Nephron progenitor cell (in vitro differentiated cells): ENCODE data around the gene HID1.
A peak's percentile ranks its signal among the peaks of the same experiment; 100 is the strongest.

Experiments
- DNase-seq: peaks from one replicate; pipeline ENCODE4 v3.0.0; 2021
- H3K27ac Mint-ChIP-seq: 2 replicates; pipeline ENCODE4 v1.8.0; 2021; ENCODE audit warnings: mild to moderate bottlenecking, moderate library complexity, mixed read lengths
- H3K27me3 Mint-ChIP-seq: 2 replicates; pipeline ENCODE4 v1.8.0; 2021; ENCODE audit warnings: mild to moderate bottlenecking, low read depth, mixed read lengths; ENCODE audit not compliant: poor library complexity
- H3K36me3 Mint-ChIP-seq: 2 replicates; pipeline ENCODE4 v1.8.0; 2021; ENCODE audit warnings: low read depth, mixed read lengths
- H3K4me1 Mint-ChIP-seq: 2 replicates; pipeline ENCODE4 v1.8.0; 2021; ENCODE audit warnings: mixed read lengths
- H3K4me3 Mint-ChIP-seq: 2 replicates; pipeline ENCODE4 v1.8.0; 2021; ENCODE audit warnings: mild to moderate bottlenecking, moderate library complexity, mixed read lengths
- H3K9me3 Mint-ChIP-seq: 2 replicates; pipeline ENCODE4 v1.8.0; 2021; ENCODE audit warnings: mild to moderate bottlenecking, moderate library complexity, mixed read lengths
- TF ChIP-seq, protein P1 (sequence below): fragments of 200-600 bp; sonication (generic); IDR thresholded peaks from 2 replicates; pipeline ENCODE4 v1.5.0; 2021; ENCODE audit warnings: antibody characterized with exemption

HID1 gene

DNA sequence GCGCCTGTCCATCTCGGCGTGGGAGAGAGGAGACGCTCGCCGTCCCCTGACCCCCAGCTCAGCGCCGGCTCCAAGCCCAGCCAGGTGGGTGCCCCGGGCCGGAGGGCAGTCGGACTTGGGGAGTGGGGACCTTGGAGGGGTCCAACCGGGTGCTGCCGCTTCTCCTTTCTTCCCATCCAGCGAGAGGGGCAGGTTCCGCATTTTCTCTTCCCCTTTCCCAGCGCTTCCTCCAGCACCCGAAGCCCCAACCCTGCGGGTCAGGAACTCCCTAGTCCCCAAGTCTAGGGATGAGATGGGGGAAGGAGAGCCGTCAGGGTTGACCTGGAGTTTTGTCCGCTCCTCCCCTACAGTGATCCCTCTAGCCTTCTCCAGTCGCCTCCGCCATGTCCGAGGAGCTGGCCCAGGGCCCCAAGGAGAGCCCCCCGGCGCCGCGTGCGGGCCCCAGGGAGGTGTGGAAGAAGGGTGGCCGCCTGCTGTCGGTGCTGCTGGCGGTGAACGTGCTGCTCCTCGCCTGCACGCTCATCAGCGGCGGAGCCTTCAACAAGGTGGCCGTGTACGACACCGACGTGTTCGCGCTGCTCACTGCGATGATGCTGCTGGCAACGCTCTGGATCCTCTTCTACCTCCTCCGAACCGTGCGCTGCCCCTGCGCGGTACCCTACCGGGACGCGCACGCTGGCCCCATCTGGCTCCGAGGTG, 48.2 kb downstream of the HID1 start, which contains the start of gene OTOP2:
Gene OTOP2, plus strand, starts transcription at position 24 of the 699 bp plus-strand sequence. Its CDS starts 360 bp downstream, at position 384.
- H3K9me3 Mint-ChIP-seq: no peaks in the 10 kb centered on the region
- DNase-seq: peak; percentile 47
- H3K27me3 Mint-ChIP-seq: peaks cover 86% of the 10 kb centered on the region
- TF ChIP-seq, protein P1, sequence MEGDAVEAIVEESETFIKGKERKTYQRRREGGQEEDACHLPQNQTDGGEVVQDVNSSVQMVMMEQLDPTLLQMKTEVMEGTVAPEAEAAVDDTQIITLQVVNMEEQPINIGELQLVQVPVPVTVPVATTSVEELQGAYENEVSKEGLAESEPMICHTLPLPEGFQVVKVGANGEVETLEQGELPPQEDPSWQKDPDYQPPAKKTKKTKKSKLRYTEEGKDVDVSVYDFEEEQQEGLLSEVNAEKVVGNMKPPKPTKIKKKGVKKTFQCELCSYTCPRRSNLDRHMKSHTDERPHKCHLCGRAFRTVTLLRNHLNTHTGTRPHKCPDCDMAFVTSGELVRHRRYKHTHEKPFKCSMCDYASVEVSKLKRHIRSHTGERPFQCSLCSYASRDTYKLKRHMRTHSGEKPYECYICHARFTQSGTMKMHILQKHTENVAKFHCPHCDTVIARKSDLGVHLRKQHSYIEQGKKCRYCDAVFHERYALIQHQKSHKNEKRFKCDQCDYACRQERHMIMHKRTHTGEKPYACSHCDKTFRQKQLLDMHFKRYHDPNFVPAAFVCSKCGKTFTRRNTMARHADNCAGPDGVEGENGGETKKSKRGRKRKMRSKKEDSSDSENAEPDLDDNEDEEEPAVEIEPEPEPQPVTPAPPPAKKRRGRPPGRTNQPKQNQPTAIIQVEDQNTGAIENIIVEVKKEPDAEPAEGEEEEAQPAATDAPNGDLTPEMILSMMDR: no peak
- no peak within 1 kb of the TSS for H3K27ac Mint-ChIP-seq
- H3K4me1 Mint-ChIP-seq: peaks cover 31% of the 10 kb centered on the region
- peak within 1 kb of the TSS; percentile 64 for H3K4me3 Mint-ChIP-seq
- no peaks in the 10 kb centered on the region for H3K36me3 Mint-ChIP-seq

DNA sequence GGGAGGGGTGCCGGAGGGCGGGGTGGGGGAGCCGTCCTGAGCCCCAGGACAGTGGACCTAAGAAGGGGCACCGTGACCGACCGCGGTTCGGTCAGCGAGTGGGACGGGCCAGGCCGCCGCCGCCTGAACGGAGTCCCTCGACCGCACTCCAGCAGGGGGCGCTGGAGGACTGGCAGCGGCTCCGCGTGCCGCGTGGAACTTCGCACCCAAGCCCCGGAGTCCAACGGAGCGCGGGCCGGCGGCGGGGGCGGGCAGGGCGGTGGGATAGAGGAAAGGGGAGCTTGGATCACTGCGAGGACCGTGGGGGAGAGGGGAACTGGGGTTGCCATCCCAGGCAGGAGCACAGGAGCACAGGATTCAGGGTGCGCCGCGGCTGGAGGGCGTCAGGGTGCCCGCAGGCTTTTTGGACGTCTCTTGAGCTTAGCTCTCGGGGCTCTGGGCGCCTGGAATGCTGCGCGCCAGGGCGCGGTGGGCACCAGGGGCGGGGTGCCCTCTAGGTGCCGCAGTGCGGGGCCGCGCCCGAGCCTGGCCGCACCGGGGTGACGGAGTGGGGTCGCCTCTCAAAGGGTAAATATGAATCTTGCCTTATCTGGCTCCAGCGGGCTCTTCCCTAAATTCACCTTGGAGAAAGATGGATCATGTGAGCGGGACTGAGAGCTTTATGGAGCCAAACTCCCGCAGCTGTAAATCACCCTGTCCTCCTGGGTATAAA, 48.9 kb downstream of the HID1 start:
- peaks cover 79% of the 10 kb centered on the region for H3K27me3 Mint-ChIP-seq
- H3K27ac Mint-ChIP-seq: no peak overlapping the region

DNA sequence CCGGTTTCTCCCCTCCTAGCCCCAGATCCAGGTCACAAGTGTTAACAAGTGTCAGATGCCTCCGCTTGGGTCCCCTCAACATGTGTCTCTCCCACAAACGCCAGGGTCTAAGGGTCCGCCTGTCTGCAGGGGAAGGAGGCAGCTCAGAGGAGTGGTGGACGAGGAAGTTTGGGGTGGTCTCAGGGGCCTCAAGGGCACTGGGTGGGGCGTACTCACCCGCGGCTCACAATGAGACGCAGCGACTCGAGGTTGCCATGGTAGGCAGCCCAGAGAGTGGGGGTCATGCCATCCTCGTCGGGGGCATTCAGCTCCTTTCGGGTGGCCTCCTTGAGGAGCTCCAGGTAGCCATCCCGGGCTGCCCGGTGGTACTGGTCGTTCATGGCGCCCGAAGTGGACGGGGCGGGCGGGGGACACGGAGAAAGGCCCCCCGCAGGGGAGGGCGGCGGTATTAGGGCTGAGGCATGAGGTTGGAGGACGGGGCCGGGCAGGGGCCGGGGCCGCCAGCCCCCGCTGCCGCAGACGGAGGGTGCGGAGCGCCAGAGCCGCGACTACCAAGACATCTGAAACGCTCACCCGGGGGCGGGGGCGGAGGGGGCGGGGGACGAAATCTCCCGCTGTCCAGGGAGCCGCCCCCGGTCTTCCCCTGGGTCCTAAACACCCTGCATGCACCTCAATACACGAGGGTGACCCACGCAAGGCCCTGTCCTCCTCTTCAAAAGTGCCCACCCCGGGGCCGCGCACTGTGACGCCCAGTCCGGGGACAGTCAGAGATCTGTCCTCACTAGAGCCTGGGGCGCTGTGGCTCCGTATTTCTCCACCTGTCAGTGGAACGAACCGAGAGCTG, 49.6 kb downstream of the HID1 start, which contains the start of gene USH1G:
Gene USH1G, minus strand, starts transcription at position 562 of the 844 bp plus-strand sequence. Its CDS starts 182 bp downstream, at position 380.
- H3K9me3 Mint-ChIP-seq: no peaks in the 10 kb centered on the region
- DNase-seq: peak; percentile 51
- TF ChIP-seq, protein P1: no peak
- peaks cover 75% of the 10 kb centered on the region for H3K27me3 Mint-ChIP-seq
- no peak within 1 kb of the TSS for H3K27ac Mint-ChIP-seq
- peaks cover 31% of the 10 kb centered on the region for H3K4me1 Mint-ChIP-seq
- H3K4me3 Mint-ChIP-seq: peak within 1 kb of the TSS; percentile 72
- H3K36me3 Mint-ChIP-seq: no peaks in the 10 kb centered on the region

More for the DNA sequence above, 48.9 kb downstream of the HID1 start:
- DNase-seq: peak; percentile 87
- TF ChIP-seq, protein P1: peak; percentile 92
- no peaks in the 10 kb centered on the region for H3K36me3 Mint-ChIP-seq
- H3K4me3 Mint-ChIP-seq: peak overlapping the region; percentile 64
- H3K9me3 Mint-ChIP-seq: no peaks in the 10 kb centered on the region
- H3K4me1 Mint-ChIP-seq: peaks cover 31% of the 10 kb centered on the region

DNA sequence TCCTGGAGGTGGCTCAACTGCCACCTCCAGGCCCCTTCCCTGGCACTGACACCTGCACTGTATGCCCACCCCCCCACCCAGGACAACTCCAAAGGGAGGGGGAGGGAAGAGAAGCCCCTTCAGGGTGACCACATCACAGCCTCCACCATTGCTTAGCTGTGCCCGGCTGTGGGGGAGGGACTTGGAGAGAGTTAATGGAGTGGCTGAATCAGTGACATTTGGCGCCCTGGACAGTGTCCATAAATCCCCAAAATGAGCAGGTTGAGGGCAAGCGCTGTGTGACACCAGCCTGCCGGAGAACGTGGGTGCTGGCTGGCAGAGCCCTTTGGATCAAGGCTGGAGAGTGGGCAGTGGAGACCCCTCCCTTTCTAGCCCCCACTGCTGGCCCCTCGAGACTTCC, 50.4 kb downstream of the HID1 start:
- peak; percentile 39 for DNase-seq
- H3K9me3 Mint-ChIP-seq: no peaks in the 10 kb centered on the region
- no peaks in the 10 kb centered on the region for H3K36me3 Mint-ChIP-seq
- peaks cover 68% of the 10 kb centered on the region for H3K27me3 Mint-ChIP-seq
- H3K4me1 Mint-ChIP-seq: peaks cover 31% of the 10 kb centered on the region
- no peak overlapping the region for H3K27ac Mint-ChIP-seq
- peak overlapping the region; percentile 72 for H3K4me3 Mint-ChIP-seq
- TF ChIP-seq, protein P1: no peak

DNA sequence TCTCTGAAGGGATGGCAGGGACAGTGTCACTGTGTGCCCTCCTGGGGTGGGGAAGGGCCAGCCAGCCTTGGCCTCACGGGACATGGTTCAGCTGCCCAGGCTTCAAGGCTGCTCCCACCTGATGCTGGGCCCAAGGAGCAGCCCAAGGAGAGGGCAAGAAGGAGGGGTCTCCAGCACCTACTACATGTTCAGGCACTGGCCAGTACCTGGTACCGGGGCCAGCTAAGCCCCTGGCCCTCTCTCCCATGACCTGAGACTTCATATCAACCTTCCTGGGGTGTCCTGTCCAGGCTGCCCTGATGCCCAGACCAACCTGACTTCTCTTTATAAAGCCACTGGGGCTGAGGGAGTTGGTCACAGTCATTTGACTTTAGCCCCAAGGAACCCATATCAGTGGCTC, 50.8 kb downstream of the HID1 start:
- DNase-seq: no peak
- H3K4me3 Mint-ChIP-seq: peak overlapping the region; percentile 44
- H3K9me3 Mint-ChIP-seq: no peaks in the 10 kb centered on the region
- TF ChIP-seq, protein P1: no peak
- peaks cover 67% of the 10 kb centered on the region for H3K27me3 Mint-ChIP-seq
- H3K36me3 Mint-ChIP-seq: no peaks in the 10 kb centered on the region
- peaks cover 31% of the 10 kb centered on the region for H3K4me1 Mint-ChIP-seq
- no peak overlapping the region for H3K27ac Mint-ChIP-seq
